NCI-H748 treated with DMSO at 0.1 percent for 48 hours (cell line): ENCODE results near the gene IGSF11.
"Not testable (repeated sequence)": the region's sequence is repeated elsewhere in the genome, so short reads cannot be mapped to it uniquely, and the experiment has no call there.

ENCODE experiments used
- DNase-seq: peaks from one replicate; lab custom pipeline; 2025; lab: John Stamatoyannopoulos, UW

IGSF11 gene

DNA sequence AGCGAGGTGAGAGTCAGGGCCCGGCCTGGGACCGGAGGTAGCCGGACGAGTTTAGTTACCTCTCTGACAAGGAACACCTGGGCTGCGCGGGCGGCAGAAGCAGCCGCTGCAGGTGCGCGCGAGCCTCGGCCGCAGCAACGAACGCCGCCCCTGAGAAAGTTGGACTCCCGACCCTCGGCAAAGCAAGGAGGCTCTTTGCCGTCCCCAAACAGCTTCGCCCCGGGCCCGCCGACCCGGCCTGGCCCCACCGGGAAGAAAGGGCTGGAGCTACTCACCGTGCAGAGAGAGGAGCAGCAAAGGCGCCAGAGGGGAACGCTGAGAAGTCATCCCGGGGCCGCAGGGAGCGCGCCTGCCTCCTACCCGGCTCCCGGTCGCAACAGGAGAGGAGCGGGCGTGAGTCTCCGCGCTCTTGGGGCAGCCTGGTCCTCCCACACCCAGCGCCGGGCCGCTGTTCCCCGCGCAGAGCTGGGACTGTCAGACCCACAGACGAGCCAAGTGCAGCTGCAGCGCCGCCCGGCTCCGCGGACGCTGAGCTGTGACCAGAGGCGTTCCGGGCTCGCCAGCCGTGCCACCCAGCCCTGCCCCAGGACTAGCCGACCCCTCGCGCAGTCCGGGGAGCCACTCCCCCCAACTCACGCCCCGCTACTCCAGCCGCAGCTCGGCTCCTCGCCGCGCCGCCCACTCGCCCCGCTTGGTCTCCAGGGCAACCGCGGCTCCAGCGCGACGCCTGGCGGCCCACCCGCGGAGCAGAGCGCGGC lies at the start of gene IGSF11:
TSS of gene IGSF11 (minus strand) at position 591 of the 758 bp plus-strand sequence. CDS start at position 327, 264 bp downstream.
- DNase-seq, result peak; percentile 61

DNA sequence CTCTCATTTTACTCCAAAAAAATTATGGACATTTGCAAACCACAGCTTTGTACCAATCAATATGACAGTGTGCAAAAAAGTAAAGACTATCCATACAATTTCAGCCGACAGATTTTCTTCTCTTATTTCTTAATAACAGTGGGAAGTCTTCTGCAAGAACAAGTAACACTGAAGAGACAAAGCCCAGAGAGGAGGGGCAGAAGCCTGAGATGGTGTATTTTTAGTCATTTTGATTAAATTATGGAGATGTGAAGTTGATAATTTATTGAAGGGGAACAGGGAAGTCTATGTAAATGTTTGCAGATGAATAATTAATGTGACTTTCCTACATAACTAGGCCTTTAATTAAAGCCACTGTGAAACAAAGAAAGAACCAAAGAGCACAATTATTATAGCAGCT lies 45.7 kb upstream of the IGSF11 start:
- no peak for DNase-seq

GRCh38 chr3:119073258-119074001 lies 38.8 kb upstream of the IGSF11 start:
- DNase-seq, result no peak

DNA sequence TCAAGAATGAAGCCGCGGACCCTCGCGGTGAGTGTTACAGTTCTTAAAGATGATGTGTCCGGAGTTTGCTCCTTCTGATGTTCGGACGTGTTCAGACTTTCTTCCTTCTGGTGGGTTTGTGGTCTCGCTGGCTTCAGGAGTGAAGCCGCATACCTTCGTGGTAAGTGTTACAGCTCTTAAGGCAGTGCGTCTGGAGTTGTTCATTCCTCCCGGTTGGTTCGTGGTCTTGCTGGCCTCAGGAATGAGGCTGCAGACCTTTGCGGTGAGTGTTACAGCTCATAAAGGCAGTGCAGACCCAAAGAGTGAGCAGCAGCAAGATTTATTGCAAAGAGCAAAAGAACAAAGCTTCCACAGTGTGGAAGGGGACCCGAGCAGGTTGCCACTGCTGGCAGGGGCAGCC lies 37.8 kb upstream of the IGSF11 start:
- DNase-seq, result not testable (repeated sequence)

DNA sequence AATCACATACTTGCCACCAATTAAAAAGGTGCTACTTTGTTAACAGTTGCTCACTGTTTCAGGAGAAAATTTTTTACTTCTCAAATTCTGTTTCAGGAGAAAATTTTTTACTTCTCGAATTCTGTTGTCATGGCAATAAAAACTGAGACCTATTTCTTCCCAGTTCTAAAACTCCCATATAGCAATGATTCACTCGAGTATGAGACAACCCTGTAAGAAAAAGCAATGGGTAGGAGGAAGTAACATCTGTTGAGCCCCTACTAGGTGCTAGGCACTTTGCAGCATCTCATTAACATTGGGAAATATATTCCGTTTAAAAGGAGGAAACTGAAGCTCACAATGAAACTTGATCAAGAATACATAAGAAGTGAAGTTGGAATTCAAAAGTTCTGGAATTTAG lies 35.1 kb upstream of the IGSF11 start:
- DNase-seq, result no peak

GRCh38 chr3:119063471-119063870 lies 28.8 kb upstream of the IGSF11 start:
- no peak for DNase-seq

GRCh38 chr3:119062892-119063291 lies 28.2 kb upstream of the IGSF11 start:
- no peak for DNase-seq

GRCh38 chr3:119044593-119044992 lies 9.9 kb upstream of the IGSF11 start:
- no peak for DNase-seq

DNA sequence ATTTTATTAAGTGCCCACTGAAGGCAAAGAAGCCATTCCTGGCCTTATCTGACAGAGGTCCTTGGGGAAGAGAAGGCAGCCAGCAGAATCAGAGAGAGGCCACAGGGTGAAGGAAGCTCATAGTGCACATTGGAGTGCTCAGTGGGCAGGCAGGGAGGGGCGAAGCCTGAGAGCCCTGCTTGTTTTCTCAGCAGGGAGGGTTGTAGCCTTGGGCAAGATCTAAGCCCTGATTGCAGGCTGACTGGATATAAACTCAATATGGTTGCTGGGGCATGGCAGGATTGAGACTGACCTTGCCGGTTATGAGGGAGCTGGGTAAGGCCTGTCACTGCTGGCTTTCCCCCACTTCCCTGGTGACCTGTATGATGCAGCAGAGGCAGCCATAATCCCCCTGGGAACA lies 7.5 kb upstream of the IGSF11 start:
- no peak for DNase-seq

DNA sequence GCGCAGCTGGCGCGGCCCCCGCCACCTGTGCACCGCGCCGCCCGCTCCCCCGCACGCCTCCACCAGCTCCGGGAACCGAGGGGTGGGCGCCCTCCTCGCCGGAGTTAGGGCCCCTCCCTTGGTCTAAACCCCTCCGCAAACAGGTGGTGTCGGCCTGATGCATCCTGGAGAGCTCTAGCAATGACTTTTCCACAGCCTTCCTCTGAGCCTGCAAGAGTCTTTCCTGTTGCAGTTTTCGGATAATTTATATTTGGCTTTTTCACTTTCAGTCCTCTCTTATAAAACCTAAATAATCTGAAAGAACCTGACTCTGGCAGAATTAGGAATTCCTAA lies 334 bp upstream of the IGSF11 start:
- no peak for DNase-seq

DNA sequence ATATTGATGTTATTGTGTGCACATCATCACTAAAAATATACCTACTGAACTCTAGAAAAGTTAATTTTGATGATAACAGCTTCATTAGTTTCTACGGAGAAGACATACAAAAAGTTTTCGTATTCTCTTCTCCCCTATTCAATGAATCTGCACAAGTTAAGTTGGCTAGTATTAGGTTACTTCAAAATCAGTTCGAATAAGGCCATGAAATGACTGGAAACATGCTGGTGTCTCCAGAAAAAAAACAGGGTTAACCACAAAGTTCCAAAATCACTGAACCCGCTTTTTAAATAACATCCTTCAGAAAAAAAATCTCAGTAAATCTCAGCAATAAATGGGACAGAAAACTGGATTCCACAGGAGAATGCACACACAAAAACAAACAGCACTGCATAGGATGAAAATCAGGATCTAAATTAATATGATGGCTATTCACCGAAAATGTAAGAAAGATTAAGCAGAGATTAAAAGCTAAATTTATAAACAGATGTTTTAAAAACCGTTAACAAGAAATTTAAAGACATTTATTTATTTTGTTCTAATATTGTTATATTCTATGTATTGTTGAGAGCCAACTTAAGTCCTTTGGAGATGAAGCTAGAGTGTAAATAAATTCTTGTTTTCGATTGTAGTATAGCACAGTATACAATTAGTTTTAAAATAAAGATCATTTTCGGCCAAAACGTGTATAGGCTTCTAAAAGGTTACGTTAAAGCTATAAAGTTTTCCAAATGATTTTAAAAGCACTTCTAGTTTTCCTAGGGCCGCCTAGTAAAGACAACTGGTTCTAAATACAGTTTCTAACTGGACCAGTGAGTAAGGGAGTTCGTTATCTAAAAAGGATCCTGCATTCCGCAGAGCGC lies 1.0 kb downstream of the IGSF11 start:
- no peak for DNase-seq

DNA sequence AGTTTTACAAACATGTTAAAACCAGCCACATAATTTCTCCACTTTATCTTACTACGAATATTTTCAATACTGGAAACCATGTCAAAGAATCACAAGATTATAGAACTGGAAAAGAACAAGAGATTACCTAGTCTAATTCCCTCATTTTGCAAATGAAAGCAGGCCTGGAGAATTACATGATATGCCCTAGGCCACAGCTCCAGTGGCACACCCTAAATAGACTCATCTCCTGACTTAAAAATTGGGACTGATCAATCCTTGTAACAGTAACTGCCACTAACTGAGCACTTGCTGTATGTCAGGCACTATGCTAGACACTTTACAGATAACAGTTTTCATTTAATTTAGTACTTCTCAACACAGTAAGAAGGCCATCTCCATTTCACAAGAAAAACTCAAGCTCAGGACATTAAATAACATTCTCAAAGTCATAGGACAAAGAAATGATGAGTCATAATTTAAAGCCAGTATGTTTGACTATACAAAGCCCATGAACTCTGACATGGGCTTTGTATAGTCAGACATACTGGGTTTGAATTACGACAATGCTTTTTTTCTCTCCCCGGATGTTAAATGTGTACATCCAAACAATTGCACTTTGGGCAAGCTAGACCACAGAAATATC lies 9.4 kb downstream of the IGSF11 start:
- DNase-seq, result no peak

GRCh38 chr3:119019767-119020518 lies 14.7 kb downstream of the IGSF11 start:
- DNase-seq, result no peak

DNA sequence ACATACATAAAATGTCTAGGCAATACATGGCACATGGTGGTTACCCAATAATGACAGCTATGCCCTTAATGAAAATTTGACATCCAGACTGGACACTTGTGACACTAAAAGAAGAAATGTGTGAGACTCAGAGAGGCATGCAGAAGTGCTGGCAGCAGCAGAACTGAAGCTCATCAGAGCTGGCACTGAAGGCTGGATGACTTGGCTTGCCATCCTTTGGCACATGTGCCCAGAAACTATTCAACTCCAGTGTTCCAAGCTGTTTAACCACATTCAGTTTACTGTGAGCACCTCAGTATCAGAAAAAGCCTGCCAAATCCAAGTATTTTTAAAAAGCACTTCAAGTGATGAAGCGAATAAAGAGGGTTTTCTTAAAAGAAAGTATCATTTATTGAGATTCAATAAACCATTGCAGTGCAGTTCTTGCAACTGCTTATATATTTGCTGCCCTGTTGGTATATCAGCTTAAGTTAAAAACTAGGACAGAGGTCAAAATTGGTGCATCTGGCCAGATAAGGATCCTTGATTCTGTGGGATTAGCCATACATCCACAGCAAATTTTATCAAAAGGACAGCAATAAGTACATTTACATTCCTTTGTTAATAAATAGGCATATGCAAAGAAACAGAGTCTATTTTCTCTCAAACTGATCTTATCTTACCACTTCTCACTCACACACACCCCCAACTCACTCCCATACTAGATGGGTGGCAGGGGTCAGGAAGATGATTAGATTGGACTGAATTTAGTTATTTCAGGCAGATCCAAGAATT lies 15.8 kb downstream of the IGSF11 start:
- DNase-seq, result no peak

GRCh38 chr3:119015942-119016341 lies 18.7 kb downstream of the IGSF11 start:
- DNase-seq, result no peak

GRCh38 chr3:119013951-119014350 lies 20.7 kb downstream of the IGSF11 start:
- DNase-seq, result no peak

DNA sequence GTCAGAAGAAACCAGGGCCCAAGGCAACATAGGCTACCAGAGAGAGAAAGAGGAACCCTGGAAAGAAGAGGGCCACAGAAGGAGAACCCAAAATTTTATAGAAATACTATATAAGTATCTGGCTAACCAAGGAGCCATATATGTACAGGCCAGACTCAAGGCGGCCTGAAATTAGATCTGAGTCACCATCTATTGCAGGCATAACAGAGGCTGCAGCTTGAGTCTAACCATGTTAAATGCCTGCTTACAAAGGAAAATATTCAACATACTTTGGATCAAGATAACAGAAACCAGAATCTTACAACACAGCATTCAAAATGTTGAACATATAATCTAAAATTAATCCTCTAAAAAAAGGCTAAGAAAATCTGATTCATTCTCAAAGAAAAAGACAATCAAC lies 23.1 kb downstream of the IGSF11 start:
- DNase-seq, result no peak

DNA sequence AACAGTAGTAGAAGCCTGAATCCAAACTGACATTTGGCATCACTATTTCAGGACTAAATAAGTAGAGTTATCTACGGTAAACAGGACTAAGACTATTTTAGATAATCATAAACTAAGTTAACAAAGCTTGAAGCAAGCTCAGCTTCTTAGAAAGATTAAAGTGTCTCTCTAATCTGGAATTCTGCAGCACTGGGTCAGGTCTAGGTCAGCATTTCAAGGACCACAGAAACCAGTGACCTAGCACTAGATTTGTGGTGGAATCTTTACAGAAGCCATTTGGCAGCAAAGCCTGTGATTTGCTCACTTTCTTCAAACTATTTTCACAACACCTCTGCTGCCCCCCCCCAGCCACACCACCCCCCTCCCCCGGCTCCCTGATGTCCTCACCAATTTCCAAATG lies 37.5 kb downstream of the IGSF11 start:
- DNase-seq, result no peak

GRCh38 chr3:118991775-118992174 lies 42.9 kb downstream of the IGSF11 start:
- DNase-seq, result no peak

DNA sequence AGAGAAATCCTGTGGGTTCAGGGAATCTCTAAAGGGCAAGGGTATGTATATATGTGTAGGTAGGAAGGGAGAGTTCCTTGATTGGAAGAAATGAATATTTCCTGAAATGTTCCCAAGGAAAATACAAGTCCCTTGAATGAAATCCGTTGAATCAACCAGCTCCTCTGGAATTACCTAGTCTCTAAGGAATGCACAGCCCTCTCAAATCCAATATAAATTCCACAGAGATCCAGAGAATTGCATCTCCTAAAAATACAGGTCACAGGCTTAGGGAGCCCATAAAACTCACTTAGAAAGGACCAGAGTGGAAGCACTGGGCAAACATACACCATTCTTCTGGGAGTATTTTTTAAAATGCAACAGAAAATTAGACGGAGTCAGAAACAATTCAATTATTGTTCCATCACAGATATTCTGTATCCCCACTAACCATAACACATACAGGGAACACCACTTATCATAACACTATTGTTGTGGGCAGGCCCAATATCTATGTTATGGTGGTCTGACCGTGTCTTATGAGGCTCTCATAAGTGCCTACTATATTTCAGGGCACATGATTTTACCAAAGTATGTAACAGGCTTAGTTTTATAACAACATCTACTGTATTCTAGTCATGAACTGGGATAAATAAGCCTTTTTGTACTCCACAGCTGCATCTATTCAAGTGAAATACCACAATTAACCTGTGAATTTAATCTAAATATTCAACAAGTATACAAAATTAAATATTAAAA lies 43.7 kb downstream of the IGSF11 start:
- DNase-seq, result no peak
